ENCODE data around the gene MPND.
"Not testable (repeated sequence)": the region's sequence is repeated elsewhere in the genome, so short reads cannot be mapped to it uniquely, and the experiment has no call there.

The MPND gene

GRCh38 chr19:4349225-4349624, 5.9 kb downstream of the MPND start:
- DNase-seq (ENCODE audit: low spot score): not testable (repeated sequence)

DNA sequence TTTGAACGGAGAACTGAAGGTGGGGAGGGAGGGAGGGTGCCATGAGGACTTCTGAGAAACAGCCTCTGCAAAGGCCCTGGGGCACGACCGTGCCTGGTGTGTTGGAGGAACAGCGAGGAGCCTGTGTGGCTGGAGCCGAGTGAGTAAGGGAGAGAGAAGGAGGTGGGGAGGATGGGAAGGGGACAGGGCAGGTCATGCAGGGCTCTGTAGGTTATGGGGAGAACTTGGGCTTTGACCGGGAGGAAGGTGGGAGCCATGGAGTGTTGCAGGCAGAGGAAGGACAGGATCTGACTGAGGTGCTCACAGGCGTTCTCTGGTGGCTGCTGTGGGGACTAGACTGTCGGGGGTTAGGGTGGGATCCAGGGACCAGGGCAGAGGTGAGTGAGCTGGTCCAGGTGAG, 6.7 kb downstream of the MPND start:
- DNase-seq (ENCODE audit: low spot score): no peak

DNA sequence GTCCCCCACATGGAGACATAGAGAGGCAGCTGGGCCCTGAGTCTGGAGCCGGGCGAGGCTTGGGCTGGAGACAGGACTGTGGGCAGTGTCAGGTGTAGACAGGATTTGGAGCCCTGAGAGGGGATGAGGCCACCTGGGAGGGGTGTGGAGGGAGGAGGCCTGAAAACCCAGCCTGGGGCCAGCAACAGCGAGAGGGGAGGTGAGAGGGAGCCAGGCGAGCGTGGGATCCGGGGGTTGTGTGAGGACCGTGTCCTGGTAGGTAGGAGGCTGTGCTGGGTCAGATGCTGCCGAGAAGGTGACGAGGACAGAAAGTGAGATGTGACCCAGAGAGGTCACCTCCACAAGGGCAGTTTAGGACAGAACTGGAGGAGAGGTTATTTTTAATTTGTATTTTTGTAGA, 7.4 kb downstream of the MPND start:
- no peak for DNase-seq (ENCODE audit: low spot score)

DNA sequence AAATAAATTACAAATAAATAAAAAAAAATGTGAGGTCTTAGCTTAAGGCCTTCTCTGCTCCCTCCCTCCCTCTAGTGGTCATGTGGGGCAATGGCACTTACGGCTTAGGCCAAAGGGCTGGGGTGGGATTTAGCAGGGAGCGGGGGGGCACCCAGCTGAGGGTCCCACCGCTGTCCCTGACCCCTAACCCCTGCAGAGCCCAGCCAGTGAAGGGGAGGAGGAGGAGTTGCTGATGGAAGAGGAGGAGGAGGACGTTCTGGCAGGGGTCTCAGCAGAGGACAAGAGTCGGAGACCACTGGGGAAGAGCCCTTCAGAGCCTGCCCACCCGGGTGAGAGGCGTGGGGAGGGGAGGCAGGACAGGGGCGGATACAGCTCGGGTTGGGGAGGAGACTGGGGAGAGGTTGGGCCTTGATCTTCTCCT, 9.3 kb downstream of the MPND start:
- peak; percentile 66 for DNase-seq (ENCODE audit: low spot score)

DNA sequence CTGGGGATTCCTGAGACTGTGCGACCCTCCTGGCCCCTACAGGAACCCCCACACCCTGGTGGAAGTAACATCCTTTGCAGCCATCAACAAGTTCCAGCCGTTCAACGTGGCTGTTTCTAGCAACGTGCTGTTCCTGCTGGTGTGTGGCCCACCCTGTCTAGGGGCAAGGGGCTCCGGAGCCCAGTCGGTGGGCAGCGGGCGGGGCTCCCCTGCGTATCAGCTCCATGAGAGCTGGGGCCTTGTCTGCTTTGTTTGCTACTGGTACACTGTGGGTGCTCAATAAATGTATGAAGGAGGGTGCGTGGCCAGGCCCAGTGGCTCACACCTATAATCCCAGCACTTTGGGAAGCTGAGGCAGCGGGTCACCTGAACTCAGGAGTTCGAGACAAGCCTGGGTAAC, 10.9 kb downstream of the MPND start:
- no peak for DNase-seq (ENCODE audit: low spot score)

DNA sequence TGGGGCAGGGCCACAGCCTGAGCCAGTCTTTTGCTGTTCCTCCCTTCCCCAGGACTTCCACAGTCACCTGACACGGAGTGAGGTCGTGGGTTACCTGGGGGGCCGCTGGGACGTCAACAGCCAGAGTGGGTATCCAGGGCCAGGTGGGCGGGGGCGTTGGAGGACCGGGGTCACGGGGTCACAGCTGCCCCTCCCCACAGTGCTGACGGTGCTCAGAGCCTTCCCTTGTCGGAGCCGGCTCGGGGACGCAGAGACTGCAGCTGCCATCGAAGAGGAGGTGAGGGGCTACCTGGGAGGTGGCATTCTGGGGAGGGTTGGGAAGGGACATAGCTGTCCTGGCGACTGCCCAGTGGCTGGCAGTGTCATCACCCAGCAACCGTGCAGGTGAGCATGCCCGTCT, 11.5 kb downstream of the MPND start:
- no peak for DNase-seq (ENCODE audit: low spot score)

- no peak for DNase-seq (ENCODE audit: low spot score)
Measured at GRCh38 chr19:4357095-4357797, 13.9 kb downstream of the MPND start.

DNA sequence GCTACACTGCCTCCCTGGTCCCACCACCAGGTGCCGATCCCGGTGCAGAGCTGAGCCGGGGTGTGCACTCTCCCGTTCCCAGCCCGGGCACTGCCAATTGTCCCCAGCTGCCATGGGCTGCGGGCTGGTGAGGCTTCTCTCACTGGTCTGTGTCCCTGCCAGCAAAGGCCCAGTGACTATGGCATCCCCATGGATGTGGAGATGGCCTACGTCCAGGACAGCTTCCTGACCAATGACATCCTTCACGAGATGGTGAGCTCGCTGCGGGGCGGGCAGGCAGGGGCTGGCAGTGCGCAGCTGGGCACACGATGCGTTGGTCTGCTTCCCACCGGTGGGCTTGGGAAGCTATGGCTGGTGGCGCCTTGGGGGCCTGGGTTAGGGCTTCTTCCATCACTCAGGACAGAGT, 14.6 kb downstream of the MPND start:
- DNase-seq (ENCODE audit: low spot score): no peak

GRCh38 chr19:4358709-4359626, 15.6 kb downstream of the MPND start:
- DNase-seq (ENCODE audit: low spot score): no peak

DNA sequence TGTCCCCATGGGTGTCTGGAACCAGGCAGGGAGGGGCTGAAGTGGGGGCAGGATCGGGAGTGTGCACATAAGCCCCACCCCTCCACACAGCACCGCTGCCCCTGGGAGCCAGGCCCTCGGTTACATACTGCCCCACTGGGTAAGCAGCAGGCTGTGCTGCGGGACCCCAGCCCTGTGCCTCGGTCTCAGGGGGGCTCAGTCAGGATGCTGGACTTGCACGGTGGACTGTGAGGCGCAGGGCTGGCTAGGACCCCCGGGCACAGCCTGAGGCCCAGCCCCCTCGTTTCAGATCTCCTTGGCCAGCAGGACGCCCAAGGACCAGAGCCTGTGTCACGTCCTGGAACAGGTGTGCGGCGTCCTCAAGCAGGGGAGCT, 16.3 kb downstream of the MPND start:
- no peak for DNase-seq (ENCODE audit: low spot score)

DNA sequence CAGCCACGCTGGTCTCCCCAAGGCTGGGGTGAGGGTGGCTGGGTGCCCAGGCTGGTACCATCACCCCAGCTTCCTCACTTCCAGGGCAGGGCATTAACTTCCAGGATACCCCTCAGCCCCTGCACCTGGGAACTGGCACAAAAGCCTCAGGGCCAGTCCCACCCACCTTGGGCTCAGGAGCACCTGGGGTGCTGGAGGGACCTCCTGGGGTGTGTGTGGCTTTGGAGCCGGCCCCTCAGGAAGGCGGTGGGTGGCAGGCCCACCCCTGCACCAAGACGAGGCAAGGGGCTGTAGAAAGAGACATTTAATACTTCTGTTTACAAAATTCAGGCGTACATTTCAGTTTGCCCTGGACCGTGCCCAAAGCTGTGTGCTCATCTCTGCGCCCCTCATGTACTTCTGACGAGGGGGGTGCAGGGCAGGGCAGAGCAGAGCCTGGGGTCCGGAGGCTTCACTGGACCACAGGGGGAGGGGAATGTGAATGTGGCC, 16.8 kb downstream of the MPND start:
- DNase-seq (ENCODE audit: low spot score): no peak

DNA sequence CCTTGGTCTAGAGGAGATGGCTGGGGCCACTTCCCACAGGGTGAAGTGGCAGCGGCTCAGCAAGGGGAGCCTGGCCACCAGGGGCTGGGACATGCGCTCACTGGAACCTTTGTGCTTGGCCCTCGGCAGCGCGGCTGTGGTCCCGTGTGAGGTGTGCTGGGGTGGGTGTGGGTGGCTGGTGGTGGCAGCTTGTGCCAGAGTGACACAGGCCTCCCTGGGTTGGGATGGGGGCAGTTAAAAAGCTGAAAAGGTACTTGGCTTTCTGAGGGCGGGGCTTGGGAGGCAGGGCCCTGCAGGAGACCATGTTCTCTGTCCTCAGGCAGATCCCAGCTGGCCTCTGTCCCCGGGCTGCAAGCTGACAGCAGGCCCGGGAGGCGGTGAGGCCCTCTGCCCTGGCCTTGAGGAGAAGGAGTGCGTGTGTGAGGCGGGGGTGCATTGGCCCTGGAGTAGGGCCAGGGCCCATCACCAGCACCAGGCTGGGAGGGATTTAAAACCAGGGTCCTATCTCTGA, 17.3 kb downstream of the MPND start:
- no peak for DNase-seq (ENCODE audit: low spot score)

- DNase-seq (ENCODE audit: low spot score): no peak
Measured at GRCh38 chr19:4361152-4362046, 18.0 kb downstream of the MPND start.

DNA sequence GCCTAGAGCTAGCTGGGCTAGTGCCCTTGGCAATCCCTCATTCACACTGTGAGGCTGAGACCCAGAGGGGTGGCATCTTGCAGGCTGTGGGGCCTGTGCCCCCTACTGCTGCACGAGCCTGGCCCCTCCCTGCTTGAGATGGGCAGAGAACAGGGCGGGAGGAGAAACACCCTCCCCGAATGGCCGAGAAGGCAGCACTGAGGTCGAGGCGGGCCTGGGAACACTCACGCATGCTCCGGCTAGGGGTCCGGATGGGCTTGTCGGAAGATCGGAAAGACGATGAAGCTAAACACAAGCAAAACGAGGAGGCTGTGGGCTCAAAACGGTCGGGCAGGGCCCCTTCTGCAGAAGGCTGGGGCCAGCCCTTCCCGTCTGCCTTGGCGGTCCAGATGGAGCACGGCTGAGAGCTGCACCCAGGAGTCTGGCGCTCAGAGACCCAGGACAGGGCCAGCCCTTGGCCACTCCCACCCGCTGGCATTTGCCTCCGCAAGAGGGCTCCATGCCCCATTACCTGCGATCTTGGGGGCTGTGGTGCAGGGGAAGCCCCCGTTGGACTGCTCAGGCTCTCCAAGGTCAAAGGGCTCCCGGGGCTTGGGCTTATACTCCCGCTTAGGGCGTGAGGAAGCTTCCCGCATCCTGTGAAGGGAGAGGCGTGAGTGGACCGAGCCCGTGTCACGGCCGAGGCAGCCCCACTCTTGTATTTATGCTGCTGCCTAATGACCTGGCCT, 18.9 kb downstream of the MPND start:
- DNase-seq (ENCODE audit: low spot score): no peak

- peak; percentile 42 for DNase-seq (ENCODE audit: low spot score)
Measured at GRCh38 chr19:4362831-4363545, 19.6 kb downstream of the MPND start.

GRCh38 chr19:4363571-4364304, 20.4 kb downstream of the MPND start:
- DNase-seq (ENCODE audit: low spot score): no peak

- DNase-seq (ENCODE audit: low spot score): no peak
Measured at GRCh38 chr19:4365341-4365740, 22.0 kb downstream of the MPND start.

DNA sequence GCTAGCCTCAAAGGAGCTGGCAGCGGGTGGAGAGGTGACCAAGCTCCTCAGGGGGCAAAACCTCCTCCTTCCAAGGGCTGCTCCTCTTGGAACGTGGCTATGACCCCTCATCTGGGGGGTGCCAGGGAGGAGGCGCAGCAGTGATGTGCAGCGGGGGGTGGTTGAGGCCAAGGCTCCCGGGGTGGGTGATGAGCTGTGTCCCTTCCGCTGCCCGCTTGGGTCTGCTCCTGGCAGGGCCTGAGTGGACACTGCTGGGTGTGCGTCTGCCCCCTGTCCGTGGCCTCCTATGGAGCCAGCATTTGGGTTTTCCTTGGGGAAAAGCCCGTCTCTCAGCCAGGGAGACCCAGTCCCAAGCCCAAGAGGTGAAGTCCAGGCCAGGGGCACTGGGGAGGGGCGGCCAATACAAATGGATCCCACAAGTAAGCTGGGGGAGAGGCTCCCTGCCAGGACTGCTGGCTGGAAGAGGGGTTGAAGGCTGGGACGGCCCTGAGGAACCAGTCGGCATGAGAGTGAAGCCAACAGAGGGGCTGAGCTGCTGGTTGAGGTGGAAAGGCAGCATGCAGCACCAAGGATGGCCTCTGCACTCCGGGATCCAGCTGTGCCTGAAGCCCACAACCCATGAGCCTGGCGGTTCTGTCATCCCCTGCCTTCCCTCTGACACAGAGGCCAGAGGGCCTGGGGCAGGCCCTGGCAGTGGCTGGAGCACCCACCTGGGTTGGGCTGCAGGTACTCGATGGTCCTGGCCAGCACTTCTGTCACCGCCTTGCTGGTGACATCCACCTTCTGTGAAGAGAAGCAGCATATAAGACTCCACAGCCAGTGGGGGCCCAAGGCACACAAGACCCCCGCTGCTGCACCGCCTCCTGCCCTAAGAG, 22.7 kb downstream of the MPND start:
- no peak for DNase-seq (ENCODE audit: low spot score)

Measured in RKO (cell line).